A549 (cell line): ENCODE results near the gene STMN3.

Source experiments
- EP300 ChIP-seq, 2 experiments: fragments of >200 bp; sonication (Bioruptor Twin); formaldehyde crosslinking; IDR thresholded peaks; 2 replicates in 1 of 2; 3 replicates in 1 of 2; pipeline ENCODE4 v1.6.1; 2016 to 2017
- FOXS1 ChIP-seq: fragments of 250-450 bp; sonication (Bioruptor Pico); IDR thresholded peaks from 2 replicates; pipeline ENCODE4 v1.5.0; 2020; ENCODE audit warnings: mild to moderate bottlenecking, moderate library complexity
- JUN ChIP-seq, 2 experiments: fragments of >200 bp; sonication (Bioruptor Twin); formaldehyde crosslinking; IDR thresholded peaks; 2 replicates in 1 of 2; 3 replicates in 1 of 2; pipeline ENCODE4 v1.6.1; 2016 to 2017
- MYC ChIP-seq: IDR thresholded peaks from 2 replicates; pipeline ENCODE4 v1.6.1; 2012; ENCODE audit warnings: mild to moderate bottlenecking, inconsistent platforms, low read length, improper control_type of control experiment, borderline replicate concordance
- NFE2L2 ChIP-seq: fragments of 150-350 bp; conservative IDR thresholded peaks from 2 replicates; pipeline ENCODE4 v1.6.1; 2014; ENCODE audit warnings: low read length
- NPAS2 ChIP-seq: fragments of 250-450 bp; sonication (Bioruptor Pico); IDR thresholded peaks from 2 replicates; pipeline ENCODE4 v1.8.0; 2022; ENCODE audit warnings: mild to moderate bottlenecking, moderate library complexity, borderline replicate concordance
- POLR2A ChIP-seq: IDR thresholded peaks from 2 replicates; pipeline ENCODE4 v1.6.1; 2012; ENCODE audit warnings: mild to moderate bottlenecking, low read length
- RAD21 ChIP-seq, 2 experiments: fragments of >200 bp in 1 of 2; sonication (Bioruptor Twin) in 1 of 2; formaldehyde crosslinking in 1 of 2; IDR thresholded peaks in 1 of 2; conservative IDR thresholded peaks in 1 of 2; 2 replicates in 1 of 2; 3 replicates in 1 of 2; pipeline ENCODE4 v1.6.1; 2012 to 2018; ENCODE audit warnings: inconsistent platforms in 1 of 2
- RCOR1 ChIP-seq: fragments of 150-350 bp; IDR thresholded peaks from 2 replicates; pipeline ENCODE4 v1.6.1; 2014; ENCODE audit warnings: antibody characterized with exemption, low read length, low read depth
- TF ChIP-seq, protein P1 (sequence below): fragments of >200 bp; sonication (Bioruptor Twin); formaldehyde crosslinking; IDR thresholded peaks from 3 replicates; pipeline ENCODE4 v1.6.1; 2016
- TF ChIP-seq, protein P2 (sequence below): fragments of >200 bp; sonication (Bioruptor Twin); formaldehyde crosslinking; IDR thresholded peaks from 3 replicates; pipeline ENCODE4 v1.5.1; 2016

- TF ChIP-seq, protein P1, sequence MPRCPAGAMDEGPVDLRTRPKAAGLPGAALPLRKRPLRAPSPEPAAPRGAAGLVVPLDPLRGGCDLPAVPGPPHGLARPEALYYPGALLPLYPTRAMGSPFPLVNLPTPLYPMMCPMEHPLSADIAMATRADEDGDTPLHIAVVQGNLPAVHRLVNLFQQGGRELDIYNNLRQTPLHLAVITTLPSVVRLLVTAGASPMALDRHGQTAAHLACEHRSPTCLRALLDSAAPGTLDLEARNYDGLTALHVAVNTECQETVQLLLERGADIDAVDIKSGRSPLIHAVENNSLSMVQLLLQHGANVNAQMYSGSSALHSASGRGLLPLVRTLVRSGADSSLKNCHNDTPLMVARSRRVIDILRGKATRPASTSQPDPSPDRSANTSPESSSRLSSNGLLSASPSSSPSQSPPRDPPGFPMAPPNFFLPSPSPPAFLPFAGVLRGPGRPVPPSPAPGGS = no peak
- TF ChIP-seq, protein P2, sequence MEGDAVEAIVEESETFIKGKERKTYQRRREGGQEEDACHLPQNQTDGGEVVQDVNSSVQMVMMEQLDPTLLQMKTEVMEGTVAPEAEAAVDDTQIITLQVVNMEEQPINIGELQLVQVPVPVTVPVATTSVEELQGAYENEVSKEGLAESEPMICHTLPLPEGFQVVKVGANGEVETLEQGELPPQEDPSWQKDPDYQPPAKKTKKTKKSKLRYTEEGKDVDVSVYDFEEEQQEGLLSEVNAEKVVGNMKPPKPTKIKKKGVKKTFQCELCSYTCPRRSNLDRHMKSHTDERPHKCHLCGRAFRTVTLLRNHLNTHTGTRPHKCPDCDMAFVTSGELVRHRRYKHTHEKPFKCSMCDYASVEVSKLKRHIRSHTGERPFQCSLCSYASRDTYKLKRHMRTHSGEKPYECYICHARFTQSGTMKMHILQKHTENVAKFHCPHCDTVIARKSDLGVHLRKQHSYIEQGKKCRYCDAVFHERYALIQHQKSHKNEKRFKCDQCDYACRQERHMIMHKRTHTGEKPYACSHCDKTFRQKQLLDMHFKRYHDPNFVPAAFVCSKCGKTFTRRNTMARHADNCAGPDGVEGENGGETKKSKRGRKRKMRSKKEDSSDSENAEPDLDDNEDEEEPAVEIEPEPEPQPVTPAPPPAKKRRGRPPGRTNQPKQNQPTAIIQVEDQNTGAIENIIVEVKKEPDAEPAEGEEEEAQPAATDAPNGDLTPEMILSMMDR = no peak
- TF ChIP-seq JUN (IDR thresholded peaks at IDR 0.05) (no peak), POLR2A (no peak), EP300 (IDR thresholded peaks at IDR 0.05) (no peak), RCOR1 (no peak), MYC (no peak), FOXS1 (no peak), NPAS2 (CRISPR knock-in tag) (no peak), RAD21 (conservative IDR thresholded peaks at IDR 0.05 in 1 of 2, IDR thresholded peaks at IDR 0.05 in 1 of 2) (no peak), NFE2L2 (no peak)
These were observed 28.7 kb downstream of the STMN3 start for GRCh38 chr20:63624486-63624885.
